Endodermal cell (in vitro differentiated cells): ENCODE data around the gene B4GALNT3. TPM values are rescaled to one million over a fixed set of nuclear protein-coding genes. Genes with fewer than 3 reads are reported as not detected.
A peak's percentile ranks its signal among the peaks of the same experiment; 100 is the strongest.

ENCODE experiments used
- DNase-seq: peaks from one replicate; pipeline ENCODE4 v3.0.0-alpha.2; 2017
- H3K27ac ChIP-seq: 2 replicates; pipeline ENCODE4 v1.5.1; 2013; ENCODE audit warnings: mild to moderate bottlenecking, low read depth, low read length, moderate library complexity
- H3K27me3 ChIP-seq: 2 replicates; pipeline ENCODE4 v1.6.1; 2013; ENCODE audit warnings: mild to moderate bottlenecking, low read length, moderate library complexity; ENCODE audit not compliant: insufficient read depth, control insufficient read depth, poor library complexity, severe bottlenecking
- H3K36me3 ChIP-seq: 2 replicates; pipeline ENCODE4 v1.7.0; 2013; ENCODE audit warnings: mild to moderate bottlenecking, low read length, moderate library complexity; ENCODE audit not compliant: control insufficient read depth, insufficient read depth
- H3K4me1 ChIP-seq: one replicate; pipeline ENCODE4 v1.7.0; 2013; ENCODE audit warnings: low read length; ENCODE audit not compliant: control insufficient read depth, insufficient read depth
- H3K4me3 ChIP-seq: 2 replicates; pipeline ENCODE4 v1.5.1; 2013; ENCODE audit warnings: mild to moderate bottlenecking, low read length, moderate library complexity
- H3K9ac ChIP-seq: 2 replicates; pipeline ENCODE4 v1.6.1; 2013; ENCODE audit warnings: mild to moderate bottlenecking, low read length, moderate library complexity; ENCODE audit not compliant: poor library complexity, severe bottlenecking; ENCODE audit errors: extremely low read depth
- H3K9me3 ChIP-seq: 2 replicates; pipeline ENCODE4 v1.6.1; 2013; ENCODE audit warnings: mild to moderate bottlenecking, low read length, moderate library complexity; ENCODE audit not compliant: control insufficient read depth
- H3K27ac Mint-ChIP-seq: 2 replicates; pipeline ENCODE4 v1.8.0; 2020; ENCODE audit warnings: mixed read lengths
- H3K27me3 Mint-ChIP-seq: 2 replicates; pipeline ENCODE4 v1.8.0; 2021; ENCODE audit warnings: mild to moderate bottlenecking, mixed read lengths; ENCODE audit not compliant: insufficient read depth
- H3K36me3 Mint-ChIP-seq: 2 replicates; pipeline ENCODE4 v1.8.0; 2020; ENCODE audit warnings: low read depth, mixed read lengths
- H3K4me1 Mint-ChIP-seq: 2 replicates; pipeline ENCODE4 v1.8.0; 2020; ENCODE audit warnings: mixed read lengths
- H3K4me3 Mint-ChIP-seq: 2 replicates; pipeline ENCODE4 v1.8.0; 2020; ENCODE audit warnings: mild to moderate bottlenecking, moderate library complexity, mixed read lengths
- H3K9me3 Mint-ChIP-seq: 2 replicates; pipeline ENCODE4 v1.8.0; 2020; ENCODE audit warnings: mild to moderate bottlenecking, mixed read lengths
- WGBS, 2 experiments: methylation state at CpG; one replicate each; pipeline versions ENCODE4 v1.1.5 to v1.1.7; 2013; ENCODE audit warnings: missing lambda C conversion rate in 2 of 2, mixed read lengths in 1 of 2; ENCODE audit not compliant: insufficient coverage in 1 of 2, insufficient read length in 1 of 2; 5-methylcytosine and 5-hydroxymethylcytosine counted together
- total RNA-seq, 2 donors: library from RNA; stranded (reverse); fragmentation: NEBNext Ultra II Directional in 1 of 2; extraction: Animal tissue kit (Norgen Biotek cat#: 25700) in 1 of 2; gene quantifications; 2 replicates in 1 of 2; 3 replicates in 1 of 2; pipeline ENCODE4 v1.2.1, GENCODE V29; 2021
- TF ChIP-seq, protein P1 (sequence below): fragments of 200-600 bp; sonication (generic); conservative IDR thresholded peaks from 2 replicates; pipeline ENCODE4 v1.5.0; 2021; ENCODE audit warnings: antibody characterized with exemption, mild to moderate bottlenecking

B4GALNT3 gene
- total RNA-seq, 2 donors from 2014 or later, result 61.5 to 155 TPM

DNA sequence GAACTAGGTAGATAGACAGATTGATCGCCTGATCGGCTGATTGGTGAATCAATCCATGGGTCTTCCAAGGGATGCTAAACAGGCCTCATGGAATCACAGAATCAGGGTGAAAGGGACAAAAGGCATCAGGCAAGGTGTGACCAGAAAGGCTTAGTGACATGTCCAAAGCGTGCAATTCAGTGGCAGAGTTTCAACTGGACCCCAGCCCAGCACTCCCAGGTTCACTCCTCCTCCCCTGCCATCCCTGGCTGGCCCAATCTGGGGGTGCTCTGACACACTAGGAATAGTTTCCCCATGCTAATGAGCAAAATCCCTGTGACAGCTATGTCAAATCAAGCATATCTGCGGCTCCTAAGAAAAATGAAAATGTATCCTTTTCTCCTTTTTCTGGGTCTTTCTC lies 153.1 kb downstream of the B4GALNT3 start:
- Histone ChIP-seq H3K36me3 (no peaks in the 10 kb centered on the region), H3K9me3 (no peaks in the 10 kb centered on the region), H3K4me1 (no peaks in the 10 kb centered on the region), H3K27me3 (no peaks in the 10 kb centered on the region), H3K9ac (no peak overlapping the region), H3K27ac (no peak overlapping the region), H3K4me3 (no peak overlapping the region)
- peak; percentile 35 for DNase-seq
- TF ChIP-seq, protein P1, sequence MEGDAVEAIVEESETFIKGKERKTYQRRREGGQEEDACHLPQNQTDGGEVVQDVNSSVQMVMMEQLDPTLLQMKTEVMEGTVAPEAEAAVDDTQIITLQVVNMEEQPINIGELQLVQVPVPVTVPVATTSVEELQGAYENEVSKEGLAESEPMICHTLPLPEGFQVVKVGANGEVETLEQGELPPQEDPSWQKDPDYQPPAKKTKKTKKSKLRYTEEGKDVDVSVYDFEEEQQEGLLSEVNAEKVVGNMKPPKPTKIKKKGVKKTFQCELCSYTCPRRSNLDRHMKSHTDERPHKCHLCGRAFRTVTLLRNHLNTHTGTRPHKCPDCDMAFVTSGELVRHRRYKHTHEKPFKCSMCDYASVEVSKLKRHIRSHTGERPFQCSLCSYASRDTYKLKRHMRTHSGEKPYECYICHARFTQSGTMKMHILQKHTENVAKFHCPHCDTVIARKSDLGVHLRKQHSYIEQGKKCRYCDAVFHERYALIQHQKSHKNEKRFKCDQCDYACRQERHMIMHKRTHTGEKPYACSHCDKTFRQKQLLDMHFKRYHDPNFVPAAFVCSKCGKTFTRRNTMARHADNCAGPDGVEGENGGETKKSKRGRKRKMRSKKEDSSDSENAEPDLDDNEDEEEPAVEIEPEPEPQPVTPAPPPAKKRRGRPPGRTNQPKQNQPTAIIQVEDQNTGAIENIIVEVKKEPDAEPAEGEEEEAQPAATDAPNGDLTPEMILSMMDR, result no peak
- Mint-ChIP-seq H3K27ac (no peak overlapping the region), H3K27me3 (peaks cover 3% of the 10 kb centered on the region), H3K9me3 (no peaks in the 10 kb centered on the region), H3K4me3 (no peak overlapping the region), H3K36me3 (no peaks in the 10 kb centered on the region), H3K4me1 (peaks cover 24% of the 10 kb centered on the region)
- WGBS, 2 experiments, result 95 to 98% methylated on average over 4 of the region's 4 CpGs

Other genes with a start within 250 kb of the B4GALNT3 start
- 1 to 10 TPM in 1 of 2 donors, under 1 TPM in 1; 0.58 to 1.3 TPM for gene SLC6A12, start 245.8 kb upstream of the B4GALNT3 start, total RNA-seq
- gene SLC6A13, start 197.1 kb upstream of the B4GALNT3 start, total RNA-seq, result 1 to 10 TPM; 1.1 to 2.4 TPM
- gene KDM5A, start 70.6 kb upstream of the B4GALNT3 start, total RNA-seq, result 100 to 1,000 TPM in 1 of 2 donors, 10 to 100 TPM in 1; 59.9 to 157 TPM
- 10 to 100 TPM; 26.4 to 39.1 TPM for gene CCDC77, start 58.3 kb upstream of the B4GALNT3 start, total RNA-seq
- gene NINJ2, start 203.5 kb downstream of the B4GALNT3 start, total RNA-seq, result 1 to 10 TPM in 1 of 2 donors, under 1 TPM in 1; 0.73 to 5.1 TPM